Suprapubic skin (tissue), 4 donors: ENCODE data around the gene CSTPP1.

ENCODE experiments used
- EP300 ChIP-seq: sonication (generic); formaldehyde crosslinking; IDR thresholded peaks from one replicate; pipeline ENCODE4 v1.6.1; 2017; ENCODE audit warnings: antibody characterized with exemption
- POLR2A ChIP-seq, 2 donors: fragments of 450-650 bp; IDR thresholded peaks; one replicate each; pipeline ENCODE4 v1.6.1; 2017; ENCODE audit warnings: antibody characterized with exemption in 2 of 2, mild to moderate bottlenecking in 2 of 2, moderate library complexity in 2 of 2
- POLR2AphosphoS5 ChIP-seq, 3 donors: sonication (generic); formaldehyde crosslinking; IDR thresholded peaks; one replicate each; pipeline ENCODE4 v1.6.1; 2017; ENCODE audit warnings: antibody characterized with exemption in 3 of 3
- TF ChIP-seq, protein P1 (sequence below), 2 donors: fragments of 200-600 bp in 1 of 2; fragments of 450-650 bp in 1 of 2; sonication (generic) in 1 of 2; IDR thresholded peaks; one replicate each; pipeline ENCODE4 v1.5.1; 2016 to 2019; ENCODE audit warnings: antibody characterized with exemption in 2 of 2, mild to moderate bottlenecking in 1 of 2, moderate library complexity in 1 of 2

DNA sequence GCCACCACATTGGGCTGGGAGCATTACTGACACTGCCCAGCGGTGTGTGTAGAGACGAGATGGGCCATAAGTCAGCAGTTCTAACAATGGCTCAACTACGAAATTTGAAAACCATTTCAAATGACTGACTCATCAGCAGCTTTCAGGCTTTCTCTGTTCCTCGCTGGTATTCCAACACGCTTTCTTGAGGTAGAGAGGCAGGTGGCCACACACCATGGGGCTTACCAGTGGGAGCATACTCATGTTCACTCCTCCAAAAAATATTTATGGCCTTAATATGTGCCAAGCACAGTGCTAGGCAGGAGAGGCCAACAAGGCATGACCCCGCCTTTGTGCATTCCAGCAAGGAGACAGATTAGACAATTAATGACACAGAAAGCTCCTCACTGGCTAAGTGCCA lies 219.8 kb downstream of the CSTPP1 start:
- TF ChIP-seq POLR2A (IDR thresholded peaks at IDR 0.05) (no peak), POLR2AphosphoS5 (IDR thresholded peaks at IDR 0.05) (no peak), EP300 (no peak)
- TF ChIP-seq, protein P1, sequence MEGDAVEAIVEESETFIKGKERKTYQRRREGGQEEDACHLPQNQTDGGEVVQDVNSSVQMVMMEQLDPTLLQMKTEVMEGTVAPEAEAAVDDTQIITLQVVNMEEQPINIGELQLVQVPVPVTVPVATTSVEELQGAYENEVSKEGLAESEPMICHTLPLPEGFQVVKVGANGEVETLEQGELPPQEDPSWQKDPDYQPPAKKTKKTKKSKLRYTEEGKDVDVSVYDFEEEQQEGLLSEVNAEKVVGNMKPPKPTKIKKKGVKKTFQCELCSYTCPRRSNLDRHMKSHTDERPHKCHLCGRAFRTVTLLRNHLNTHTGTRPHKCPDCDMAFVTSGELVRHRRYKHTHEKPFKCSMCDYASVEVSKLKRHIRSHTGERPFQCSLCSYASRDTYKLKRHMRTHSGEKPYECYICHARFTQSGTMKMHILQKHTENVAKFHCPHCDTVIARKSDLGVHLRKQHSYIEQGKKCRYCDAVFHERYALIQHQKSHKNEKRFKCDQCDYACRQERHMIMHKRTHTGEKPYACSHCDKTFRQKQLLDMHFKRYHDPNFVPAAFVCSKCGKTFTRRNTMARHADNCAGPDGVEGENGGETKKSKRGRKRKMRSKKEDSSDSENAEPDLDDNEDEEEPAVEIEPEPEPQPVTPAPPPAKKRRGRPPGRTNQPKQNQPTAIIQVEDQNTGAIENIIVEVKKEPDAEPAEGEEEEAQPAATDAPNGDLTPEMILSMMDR (IDR thresholded peaks at IDR 0.05): no peak
